Activated T-cell treated with anti-CD3 and anti-CD28 coated beads for 24 hours (primary cell): ENCODE results near the gene SIDT1.
"Not testable (repeated sequence)": the region's sequence is repeated elsewhere in the genome, so short reads cannot be mapped to it uniquely, and the experiment has no call there.

Experiments used
- DNase-seq: peaks from one replicate; pipeline ENCODE4 v3.0.0-alpha.2; 2020; ENCODE audit warnings: low read depth

The SIDT1 gene

DNA sequence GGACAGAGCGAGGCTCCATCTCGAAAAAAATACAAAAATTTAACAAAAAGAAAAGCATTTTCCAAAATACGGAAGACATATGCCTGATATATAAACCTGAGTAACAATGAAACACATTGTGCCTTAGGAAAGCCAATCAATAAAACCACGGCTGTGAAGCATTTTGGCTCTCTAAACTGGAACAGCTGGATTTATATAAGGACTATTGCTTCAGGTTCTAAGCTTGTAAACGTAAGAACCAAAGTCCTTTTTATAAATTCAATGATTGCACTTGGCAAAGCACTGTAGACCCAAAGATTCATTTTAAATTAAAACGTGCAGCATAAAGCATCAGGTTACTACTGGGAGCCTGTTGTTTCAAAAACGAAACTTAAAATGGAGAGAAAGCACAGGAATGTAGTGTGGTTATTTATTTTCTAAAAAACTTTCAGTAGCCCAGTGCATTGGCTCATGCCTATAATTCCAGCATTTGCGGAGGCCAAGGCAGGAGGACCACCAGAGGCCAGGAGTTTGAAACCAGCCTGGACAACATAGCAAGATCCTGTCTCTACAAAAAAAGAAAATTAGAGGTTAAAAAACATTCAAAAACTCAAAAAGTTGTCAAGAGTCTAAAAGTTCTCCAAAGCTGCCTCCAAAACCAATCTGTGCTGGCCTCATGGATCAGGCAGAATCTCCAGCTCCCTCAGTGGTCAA, 102.6 kb downstream of the SIDT1 start:
- no peak for DNase-seq

DNA sequence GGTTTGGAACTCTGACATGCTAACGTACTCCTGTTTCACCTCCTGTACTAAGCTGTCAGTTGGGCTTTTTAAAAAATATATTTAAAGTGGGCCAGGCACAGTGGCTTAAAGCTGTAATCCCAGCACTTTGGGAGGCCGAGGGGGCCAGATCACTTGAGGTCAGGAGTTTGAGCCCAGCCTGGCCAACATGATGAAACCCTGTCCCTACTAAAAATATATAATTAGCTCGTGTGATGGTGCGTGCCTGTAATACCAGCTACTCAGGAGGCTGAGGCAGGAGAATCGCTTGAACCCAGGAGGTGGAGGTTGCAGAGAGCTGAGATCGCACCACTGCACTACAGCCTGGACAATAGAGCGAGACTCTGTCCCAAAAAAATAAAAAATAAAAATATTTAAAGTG, 103.7 kb downstream of the SIDT1 start:
- DNase-seq, result not testable (repeated sequence)

DNA sequence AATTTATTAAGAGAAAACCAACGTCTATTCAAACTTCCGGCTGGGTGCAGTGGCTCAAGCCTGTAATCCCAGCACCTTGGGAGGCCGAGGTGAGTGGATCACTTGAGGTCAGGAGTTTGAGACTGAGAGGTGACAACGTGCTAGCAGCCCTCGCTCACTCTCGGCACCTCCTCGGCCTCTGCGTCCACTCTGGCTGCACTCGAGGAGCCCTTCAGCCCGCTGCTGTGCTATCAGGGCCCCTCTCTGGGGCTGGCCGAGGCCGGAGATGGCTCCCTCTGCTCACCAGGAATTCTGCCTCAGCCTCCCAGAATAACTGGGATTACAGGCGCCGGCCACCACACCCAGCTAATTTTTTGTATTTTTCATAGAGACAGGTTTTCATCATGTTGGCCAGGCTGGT, 105.4 kb downstream of the SIDT1 start:
- no peak for DNase-seq

DNA sequence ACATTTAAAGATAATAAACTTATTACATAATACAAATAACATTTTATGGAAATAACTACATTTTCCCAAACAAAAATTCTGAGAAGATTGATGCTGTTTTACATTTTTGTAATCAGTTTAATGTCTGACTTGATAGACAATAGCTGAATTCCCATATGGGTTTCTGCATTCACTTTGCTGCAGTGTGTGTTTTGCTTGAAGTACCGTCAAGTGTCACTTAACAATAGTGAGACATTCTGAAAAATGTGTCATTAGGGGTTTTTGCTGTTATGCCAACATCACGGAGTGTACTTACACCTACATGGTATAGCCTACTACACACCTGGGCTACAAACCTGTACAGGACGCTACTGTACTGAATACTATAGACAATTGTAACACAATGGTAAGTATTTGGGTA, 106.6 kb downstream of the SIDT1 start:
- DNase-seq, result no peak

DNA sequence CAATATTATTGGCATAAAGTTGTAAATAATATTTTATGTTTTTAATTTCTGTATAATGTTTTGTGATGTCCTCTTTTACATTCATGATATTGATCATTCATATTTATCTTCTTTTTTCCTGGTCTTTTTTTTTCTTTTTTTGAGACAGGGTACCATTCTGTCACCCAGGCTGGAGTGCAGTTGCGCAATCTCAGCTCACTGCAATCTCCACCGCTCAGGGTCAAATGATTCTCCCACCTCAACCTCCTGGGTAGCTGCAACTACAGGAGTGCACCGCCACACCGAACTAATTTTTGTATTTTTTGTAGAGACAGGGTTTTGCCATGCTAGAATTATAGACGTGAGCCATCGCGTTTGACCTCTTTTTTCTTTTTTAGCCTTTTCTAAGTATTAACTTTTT, 111.2 kb downstream of the SIDT1 start:
- no peak for DNase-seq

DNA sequence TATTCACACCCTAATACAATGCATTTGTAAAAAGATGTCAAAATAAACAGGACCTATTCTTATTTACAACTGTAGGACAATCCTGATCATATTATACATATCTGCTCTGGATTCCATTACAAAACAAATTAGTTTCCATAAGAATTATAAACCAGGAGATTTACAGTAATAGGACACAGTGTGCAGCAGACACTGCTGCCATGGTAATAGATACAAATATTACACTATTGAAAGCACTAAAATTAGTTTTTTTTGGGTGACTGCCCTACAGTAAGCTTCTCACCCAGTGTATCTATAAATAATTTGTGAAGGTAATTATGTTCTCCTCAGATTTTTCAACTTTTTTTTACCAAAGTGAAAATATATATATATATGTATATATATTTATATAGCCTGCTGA, 116.2 kb downstream of the SIDT1 start:
- DNase-seq, result no peak

DNA sequence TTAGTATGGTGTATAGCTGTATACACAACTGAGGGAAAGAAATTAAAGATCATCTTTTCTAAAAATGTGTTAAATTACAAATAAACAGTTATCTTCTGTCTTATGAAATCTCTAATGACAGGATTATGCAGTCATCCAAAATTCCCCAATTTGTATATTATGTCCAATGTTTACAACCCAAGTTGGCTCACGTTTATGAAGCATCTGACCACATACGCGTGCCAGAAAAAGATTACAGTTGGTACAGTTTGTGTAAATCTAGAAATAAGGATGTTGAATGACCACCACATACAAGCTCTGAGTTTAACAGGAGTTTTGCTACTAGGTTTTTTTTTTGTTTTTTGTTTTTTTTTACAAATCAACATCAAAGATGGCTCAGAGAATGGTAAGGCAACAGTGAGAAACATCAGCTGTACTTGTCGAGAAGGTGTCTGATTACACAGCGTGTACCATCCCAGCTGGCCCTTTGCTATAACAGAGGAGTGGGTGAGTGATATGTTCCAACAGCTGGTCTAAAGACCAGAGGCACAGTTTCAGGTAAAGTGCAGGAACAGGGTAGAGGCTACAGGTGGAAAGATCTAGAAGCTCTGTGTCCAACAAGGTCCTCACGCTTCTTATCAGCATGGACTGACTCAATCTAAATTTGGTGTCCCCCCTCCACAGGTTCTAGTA, 117.0 kb downstream of the SIDT1 start:
- DNase-seq, result no peak

DNA sequence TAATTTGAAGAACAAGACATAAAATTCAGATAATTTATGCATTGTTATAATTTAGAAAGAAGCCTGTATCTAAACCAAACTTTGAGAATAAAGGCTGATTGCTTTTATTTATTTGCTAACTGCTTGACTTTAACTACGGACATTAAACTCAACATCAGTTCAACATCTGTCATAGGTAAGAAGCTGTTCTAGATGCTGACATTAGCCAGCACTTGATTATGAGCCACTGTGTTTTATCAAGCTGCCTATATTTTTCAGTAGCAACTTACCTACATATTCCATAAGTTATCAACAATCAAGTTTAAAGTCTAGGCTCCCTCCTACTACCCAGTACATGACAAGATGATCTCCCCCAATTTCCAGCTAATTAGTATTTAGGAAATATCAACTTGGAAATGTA, 122.0 kb downstream of the SIDT1 start:
- no peak for DNase-seq

DNA sequence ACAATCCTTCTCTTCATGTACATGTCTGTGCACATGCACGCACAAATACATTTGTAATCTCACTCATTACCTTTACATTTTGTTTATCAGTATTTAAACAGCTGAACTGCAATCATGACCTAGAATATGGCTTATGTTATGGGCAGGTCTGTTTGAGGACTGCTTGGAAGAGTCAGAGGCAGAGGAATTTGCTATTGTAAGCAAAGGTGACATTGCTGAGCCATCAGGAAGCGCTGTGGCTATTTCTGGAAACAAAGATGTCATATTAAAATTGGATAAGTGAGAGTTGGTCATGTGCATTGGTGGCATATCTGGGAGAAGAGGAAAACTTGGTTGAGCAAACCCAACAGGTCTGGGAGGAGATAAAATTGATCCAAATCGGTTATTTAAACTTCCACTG, 122.5 kb downstream of the SIDT1 start:
- no peak for DNase-seq

DNA sequence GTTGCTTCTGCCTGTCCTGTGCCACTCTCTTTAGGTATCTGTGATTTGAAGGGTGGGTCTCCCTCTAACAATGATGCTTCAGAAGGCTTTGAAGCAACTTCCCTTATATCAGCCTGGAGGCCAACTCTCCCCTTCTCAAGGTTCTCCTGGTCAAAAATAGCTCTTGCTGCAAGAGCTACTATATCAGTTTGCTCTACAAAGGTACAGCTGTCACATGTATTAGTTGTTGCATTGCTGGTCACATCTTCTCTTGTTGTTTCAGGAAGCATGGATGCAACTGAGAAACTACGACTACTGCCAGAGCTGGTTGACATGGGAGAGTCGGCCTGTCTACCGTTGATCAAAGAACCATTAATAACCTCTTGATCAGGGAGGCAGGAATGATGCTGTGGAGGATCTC, 125.8 kb downstream of the SIDT1 start:
- DNase-seq, result no peak

DNA sequence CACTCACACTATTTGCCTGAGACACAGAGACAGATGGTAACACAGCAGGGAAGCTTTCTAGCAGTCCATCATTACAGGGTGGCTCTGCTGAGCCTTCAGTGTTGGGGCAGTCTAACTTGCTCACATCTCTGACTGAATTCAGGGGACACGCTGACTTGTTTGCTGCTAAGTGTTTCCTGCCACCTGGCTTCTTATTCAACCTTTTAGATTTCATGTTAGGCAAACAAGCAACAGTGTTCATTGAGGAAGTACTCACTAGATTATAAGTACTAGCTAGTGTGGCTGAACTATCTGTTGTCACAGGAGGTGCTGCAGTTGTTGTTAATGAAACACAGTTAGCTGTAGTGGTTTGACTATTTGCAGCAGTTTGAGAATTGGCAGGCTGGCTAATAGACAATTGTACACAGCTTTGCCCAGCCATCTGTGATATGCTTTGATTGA, 126.8 kb downstream of the SIDT1 start:
- DNase-seq, result no peak

DNA sequence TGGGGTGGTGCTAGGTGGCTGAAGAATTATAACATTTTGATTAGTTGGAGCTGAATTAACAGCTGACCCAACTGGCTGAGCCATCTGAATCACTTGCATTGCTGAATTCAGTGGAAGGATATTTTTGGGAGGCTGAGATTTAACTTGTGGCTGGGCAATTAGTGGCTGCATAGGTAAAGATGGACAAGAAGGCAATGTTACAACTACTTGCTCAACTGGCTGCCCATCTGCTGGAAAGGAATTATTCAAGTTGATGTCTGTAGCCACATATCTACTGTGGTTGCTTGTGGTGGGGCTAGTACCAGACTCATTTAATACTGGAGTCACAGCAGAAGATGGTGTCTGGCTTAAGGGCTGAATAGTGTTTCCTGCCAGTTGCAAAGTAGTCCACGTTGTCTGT, 127.6 kb downstream of the SIDT1 start:
- DNase-seq, result no peak

DNA sequence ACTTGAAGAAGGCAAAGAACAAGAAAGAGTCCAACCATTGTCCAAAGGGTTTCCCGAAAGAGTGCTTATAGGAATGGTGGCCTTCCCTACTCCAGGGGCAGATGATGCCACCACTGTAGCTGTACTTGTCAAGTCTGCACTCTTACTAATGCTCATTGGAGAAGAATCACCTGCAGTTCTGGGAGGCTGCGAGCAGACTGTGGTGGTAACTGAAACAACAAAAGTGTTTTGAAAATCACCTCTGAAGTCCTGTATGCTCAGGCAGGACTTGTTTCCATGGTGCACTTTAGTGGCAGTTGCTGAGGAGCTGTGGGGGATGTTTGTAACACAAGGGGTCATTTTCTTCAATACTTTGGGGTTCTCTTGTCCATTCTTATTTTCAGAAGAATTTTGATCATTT, 128.1 kb downstream of the SIDT1 start:
- no peak for DNase-seq

DNA sequence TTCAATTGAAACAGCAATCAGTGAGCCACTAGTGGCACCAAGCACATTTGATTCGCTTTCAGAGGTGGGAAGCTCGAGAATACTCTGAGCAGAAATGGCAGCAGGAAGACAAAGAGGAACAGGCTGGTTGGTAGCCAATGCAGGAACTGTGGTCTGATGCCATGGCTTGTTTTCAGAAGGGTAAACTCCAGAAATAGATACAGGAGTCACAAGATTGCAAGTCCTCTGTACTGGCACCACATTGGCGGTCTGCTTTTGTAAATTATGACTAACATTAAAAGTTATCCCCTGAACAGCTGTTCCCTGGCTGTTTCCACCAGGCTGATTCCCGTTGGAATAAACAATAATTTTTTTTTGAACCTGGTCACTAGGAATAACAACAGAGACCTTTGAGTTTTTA, 128.5 kb downstream of the SIDT1 start:
- no peak for DNase-seq

DNA sequence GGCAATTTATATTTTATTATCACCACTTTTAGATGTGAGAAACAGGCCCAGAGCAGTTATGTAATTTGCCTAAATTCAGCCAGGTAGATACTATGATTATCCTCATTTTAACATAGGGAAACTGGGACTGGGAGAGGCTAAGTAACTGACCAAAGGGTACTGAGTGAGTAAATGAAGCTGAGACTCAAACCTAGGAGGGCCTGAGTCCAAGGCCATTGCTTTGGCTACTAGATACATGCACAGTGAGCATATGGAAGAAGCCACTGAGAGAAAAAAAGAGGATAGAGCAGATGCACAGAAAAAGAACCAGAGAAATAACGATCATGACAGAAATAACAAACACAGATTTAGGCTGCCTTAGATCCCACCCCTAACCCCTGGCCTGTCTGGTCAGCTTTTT, 130.5 kb downstream of the SIDT1 start:
- DNase-seq, result no peak

DNA sequence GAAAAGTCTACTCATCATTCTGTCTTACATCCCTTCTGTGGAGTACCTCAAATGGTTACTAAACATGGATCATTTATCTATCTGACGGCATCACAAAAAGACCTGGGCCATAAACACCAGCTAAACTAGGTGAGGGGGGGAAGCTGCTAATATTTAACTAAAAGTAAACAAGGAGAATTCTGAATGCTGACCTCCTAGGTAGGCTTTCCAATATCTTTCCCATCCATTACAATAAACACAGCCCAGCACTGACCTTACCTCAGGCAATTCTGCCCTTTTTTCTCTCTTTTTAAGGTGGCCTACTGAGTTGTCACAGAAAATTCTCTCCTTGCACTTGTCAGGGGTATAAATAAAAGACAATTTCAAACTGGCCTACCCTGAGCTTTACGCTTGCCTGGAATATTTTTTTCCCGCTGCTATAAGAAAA, 131.0 kb downstream of the SIDT1 start:
- DNase-seq, result no peak

DNA sequence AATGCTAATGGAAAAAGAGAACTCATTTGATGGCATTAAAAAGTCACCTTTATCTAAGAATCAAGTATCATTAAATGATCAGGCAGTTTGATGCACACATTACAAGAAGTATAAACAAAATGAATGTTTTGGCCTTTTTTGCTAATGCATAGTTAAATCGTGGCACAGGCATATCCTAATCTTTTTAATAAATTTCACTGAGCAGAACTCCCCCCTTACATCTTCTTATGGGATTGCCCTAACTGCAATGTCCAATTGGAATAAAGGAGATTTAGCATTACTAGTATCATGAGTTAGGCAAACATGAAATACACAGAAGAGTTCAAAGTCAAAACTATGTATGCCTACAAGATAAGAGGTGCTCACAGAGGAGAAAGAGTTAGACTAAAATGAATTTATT, 131.4 kb downstream of the SIDT1 start:
- no peak for DNase-seq

DNA sequence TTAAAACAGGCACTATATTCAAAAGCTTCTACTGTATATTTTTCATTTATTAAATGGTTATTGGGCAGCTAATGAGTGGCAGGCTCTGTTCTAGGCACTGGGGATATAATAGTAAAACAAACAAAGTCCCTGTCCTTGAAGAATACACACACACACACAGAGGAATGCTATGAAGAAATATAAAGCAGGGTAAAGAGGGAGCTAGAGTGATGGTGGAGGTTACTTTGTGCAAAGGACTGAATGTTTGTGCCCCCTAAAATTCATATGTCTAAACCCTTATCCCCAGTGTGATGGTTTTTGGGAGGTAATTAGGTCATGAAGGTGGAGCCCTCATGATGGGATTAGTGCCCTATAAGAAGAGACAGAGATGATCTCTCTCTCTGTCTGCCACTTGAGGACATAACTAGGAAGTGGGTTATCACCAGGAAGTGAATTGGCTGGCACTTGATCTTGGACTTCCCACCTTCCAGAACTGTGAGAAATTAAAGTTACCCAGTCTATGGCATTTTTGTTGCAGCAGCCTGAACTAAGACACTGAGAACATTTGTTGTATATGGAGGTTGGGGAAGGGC, 132.3 kb downstream of the SIDT1 start:
- no peak for DNase-seq

DNA sequence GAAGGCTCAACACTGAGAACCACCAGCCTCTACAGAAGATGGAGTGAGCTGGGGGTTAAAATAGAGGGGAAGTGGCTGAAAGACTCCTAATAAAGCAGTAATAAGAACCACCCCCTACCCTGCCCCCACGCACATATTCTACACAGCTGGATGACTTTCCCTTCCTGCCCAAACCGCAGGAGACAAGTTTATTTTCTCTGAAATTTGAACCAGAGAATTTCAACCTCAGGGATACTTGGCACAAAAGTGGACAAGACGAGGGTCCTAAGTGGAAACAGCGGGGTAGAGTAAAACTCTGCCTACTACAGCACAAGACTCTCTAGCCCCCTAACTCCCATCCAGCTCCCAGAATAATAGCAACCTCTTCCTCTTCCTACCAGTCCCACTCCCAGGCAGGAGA, 135.7 kb downstream of the SIDT1 start:
- no peak for DNase-seq

DNA sequence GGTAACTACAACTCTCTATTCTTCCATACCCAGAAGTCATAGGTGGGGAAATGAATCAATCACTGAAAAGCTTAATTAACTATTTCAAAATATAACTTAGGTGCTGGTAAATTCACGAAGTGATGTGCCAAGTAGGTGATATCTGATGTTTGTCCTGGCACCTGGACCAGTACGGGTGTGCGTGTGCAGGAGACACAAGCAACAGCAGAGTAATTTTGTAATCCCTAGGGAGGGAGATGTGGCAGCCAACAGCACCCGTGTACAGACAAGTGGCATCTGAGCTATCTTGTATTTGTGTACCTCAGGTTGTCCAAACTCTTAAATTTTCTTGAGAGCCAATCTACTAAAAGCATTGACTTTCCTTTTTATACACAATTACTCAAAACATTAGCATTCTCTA, 141.2 kb downstream of the SIDT1 start:
- no peak for DNase-seq

DNA sequence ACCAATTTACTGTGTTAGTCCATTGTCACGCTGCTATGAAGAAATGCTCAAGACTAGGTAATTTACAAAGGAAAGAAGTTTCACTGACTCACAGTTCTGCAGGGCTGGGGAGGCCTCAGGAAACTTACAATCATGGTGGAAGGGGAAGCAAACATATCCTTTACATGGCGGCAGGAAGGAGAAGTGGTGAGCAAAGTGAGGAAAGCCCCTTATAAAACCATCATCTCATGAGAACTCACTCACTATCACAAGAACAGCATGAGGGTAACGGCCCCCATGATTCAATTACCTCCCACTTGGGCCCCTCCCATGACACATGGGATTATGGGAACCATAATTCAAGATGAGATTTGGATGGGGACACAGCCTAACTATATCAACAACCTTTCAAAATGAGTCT, 143.9 kb downstream of the SIDT1 start:
- DNase-seq, result no peak

DNA sequence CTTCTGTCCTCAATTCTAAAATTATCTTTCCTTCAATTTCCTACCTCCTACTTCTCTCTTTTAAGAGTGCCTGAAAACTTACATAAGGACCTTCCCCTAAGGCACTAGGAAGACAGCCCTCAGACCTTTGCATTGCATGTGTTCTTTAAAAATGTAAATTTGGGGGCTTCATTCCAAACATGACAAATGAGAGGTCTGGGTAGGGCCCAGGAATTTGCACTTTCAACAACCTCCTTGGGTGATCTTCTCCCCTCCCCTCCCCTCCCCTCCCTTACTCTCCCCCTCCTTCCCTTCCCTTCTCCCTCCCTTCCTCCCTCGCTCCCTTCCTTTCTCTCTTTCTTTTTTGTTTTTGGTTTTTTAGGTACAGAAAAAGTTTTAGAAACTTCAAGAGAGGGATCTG, 145.4 kb downstream of the SIDT1 start:
- no peak for DNase-seq

DNA sequence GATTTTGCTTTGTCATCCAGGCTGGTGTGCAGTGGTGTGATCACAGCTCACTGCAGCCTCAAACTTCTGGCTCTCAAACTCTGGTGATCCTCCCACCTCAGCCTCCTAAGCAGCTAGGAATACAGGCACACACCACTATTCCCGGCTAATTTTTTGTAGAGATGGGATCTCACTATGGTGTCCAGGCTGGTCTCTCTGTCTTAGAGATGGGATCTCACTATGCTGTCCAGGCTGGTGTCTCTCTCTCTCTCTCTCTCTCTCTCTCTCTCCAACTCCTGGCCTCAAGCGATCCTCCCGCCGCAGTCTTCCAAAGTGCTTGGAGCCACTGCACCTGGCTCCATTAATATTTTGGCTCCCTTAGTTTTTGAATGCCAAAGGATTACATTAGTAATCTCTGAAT, 146.4 kb downstream of the SIDT1 start:
- no peak for DNase-seq
